NCI-H1694 (cell line): Measurements from ENCODE around the gene PTH1R.
"Not testable (repeated sequence)": the region's sequence is repeated elsewhere in the genome, so short reads cannot be mapped to it uniquely, and the experiment has no call there.

Experiments used
- DNase-seq: peaks from one replicate; lab custom pipeline; 2025; lab: John Stamatoyannopoulos, UW

The PTH1R gene

DNA sequence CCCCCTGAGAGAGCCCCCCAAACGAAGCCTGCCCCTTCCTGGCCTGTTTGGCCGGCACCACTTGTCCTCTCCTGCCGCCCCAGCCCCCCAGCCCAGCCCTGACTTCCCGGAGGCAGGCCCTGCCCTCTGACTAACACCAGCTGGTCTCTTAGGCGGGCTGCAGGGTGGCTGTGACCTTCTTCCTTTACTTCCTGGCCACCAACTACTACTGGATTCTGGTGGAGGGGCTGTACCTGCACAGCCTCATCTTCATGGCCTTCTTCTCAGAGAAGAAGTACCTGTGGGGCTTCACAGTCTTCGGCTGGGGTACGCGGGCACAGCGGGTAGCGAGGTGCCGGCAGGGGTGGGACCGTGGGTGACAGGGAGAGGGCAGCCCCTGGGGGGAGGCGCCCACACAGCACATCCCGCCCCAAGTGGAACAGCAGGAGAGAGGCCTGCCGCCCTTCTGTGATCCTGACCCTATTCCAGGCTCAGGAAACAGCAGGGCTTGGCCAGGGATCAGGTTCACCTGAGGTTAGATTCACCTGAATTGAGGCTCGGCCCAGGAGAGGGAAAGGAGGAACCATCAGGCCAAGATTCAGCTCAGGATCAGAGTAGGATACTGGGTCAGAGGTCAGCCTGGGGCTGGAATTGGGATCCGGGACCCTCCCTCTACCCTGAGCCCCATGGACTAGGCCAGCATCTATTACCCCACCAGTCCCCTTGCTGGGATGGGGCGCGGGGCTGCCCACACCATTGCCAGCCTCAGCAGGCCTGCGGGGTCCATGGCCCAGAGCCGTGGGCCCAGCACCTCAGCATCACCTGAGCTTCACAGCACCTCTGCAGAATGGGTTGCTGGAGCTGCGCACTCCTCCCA, 21.9 kb downstream of the PTH1R start:
- no peak for DNase-seq

GRCh38 chr3:46900007-46900292, 22.4 kb downstream of the PTH1R start:
- DNase-seq: no peak

DNA sequence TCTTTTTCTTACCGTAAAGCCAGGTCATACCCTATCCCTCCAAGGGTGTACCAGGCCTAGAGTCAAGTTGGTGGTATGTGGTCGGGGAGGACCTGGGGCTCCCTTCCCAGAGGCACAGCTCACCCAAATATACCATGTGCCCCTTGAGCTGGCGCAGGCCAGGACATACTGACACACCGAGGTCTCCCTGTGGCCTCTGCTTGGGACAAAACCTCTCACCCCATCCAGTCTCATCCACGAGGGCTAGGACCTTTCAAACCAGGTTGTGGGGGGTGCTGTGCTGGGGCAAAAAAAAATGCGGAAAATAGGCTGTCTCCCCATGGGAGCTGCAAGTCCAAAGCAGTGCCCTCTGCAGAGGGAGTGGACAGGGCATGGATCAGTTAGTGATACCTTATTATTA, 22.8 kb downstream of the PTH1R start:
- DNase-seq: no peak

DNA sequence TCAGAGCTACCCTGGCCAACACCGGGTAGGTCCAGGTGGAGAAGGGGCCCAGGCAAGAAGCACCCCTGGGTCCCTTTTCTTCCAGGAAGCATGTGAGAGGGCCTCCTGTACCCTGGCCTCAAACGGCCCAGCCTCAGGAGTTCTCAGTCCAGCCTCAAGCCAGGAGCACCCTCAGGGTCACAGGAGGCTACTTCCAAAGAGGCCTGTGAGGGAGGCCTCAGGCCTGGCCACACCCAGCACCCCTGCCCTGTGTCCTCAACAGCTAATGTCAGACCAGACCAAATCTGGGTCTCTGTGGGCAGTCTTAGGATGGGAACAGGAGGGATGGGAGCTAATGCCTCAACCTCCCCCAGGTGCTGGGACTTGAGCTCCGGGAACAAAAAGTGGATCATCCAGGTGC, 23.5 kb downstream of the PTH1R start:
- DNase-seq: no peak

GRCh38 chr3:46901591-46902187, 24.2 kb downstream of the PTH1R start:
- DNase-seq: no peak

- no peak for DNase-seq
These were observed 24.7 kb downstream of the PTH1R start for GRCh38 chr3:46902188-46902631.

- DNase-seq: no peak
These were observed 26.1 kb downstream of the PTH1R start for GRCh38 chr3:46903341-46904302.

DNA sequence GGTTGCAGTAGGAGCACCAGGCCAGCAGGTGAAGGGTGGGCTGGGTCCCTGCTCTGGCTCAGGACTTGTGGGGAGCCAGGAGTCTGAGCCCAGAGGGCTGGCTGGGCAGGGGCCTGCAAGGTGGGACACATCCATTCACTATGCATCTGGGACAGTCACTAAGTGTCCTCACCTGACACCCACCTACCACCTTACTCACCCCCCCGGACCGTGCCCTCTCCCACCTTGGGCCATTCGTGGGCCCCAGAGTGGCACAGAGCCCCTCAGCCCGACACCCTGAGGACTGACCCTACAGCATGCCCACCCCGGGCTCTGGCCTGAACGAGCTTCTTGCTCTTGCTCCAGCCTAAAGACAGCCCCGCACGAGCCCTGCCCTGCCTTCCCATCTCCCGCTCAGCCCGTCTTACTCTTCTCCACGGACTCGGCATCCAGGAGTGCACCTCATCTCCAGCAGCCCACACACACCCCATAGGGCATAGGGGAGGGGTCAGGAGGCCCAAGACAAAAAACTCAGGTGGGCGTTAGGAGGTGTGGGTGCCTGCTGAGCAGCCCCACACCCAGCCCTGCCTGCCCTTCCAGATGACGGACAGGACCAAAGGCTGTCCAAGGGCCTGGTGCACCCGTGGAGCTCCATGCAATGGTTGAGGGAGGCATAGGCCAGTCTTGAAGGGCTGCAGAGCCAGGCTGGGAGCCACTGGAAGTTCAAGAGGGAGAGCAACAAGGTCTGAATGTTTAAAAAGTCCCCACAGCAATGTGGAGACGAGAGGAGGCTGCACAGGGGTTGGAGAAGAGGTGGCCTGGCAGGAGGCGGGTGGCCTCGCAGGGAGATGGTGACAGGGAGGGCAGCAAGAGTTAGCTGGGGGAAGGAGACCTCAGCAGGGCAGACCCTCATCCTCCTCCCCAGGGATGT, 27.0 kb downstream of the PTH1R start:
- DNase-seq: no peak

DNA sequence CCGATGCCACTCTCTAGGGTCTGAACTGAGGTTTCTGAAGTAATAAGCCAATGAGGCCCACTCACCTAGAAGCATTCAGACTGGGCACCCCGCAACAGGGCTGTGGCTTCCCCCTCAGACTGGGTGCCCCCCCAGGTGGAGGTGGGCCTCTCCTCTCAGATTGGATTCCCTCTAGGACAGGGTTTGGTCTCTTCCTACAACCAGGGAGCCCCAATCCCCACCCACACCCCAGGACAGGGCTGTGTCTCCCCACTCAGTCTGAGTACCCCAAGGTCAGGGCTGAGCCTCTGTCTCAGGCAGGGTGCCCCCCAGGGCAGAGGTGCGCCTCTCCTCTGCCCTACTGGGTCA, 27.7 kb downstream of the PTH1R start:
- DNase-seq: no peak

DNA sequence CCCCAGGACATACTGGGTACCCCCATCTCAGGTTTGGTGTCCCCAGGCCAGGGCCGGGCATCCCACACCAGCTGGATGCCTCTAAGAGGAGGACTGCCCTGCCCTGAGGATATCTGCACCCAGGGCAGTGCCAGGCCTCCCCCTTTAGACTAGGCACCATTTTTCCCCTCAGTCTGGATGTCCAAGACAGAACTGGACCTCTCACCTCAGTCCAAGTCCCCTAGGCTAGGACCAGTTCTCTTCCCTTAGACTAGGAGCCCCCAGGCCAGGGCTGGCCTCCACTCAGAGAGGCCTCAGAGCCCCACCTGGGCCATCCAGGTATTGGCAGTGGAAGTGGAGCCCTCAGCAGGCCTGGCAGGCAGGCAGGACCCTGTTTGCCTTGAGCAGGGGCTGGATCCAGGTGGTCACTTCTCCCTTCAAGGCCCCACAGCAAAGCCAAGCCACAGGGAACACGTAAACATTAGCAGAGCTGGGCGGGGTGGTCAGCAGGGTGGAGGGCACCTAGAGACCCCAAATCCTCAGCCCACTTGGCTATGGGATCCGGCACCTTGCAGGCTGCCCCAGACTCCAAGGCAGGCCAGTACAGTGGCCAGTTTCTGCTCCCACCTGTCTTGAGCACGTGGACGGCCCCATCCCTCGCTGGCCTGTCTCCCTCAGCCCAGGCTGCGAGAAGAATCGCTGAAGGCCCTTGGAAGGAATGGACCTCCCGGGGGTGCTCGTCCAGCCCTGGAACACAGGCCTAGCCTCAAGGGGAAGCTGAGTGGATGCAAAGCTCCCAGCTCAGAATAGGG, 28.3 kb downstream of the PTH1R start:
- no peak for DNase-seq

GRCh38 chr3:46906471-46907058, 29.0 kb downstream of the PTH1R start:
- DNase-seq: no peak

GRCh38 chr3:46907271-46907670, 29.8 kb downstream of the PTH1R start:
- no peak for DNase-seq

DNA sequence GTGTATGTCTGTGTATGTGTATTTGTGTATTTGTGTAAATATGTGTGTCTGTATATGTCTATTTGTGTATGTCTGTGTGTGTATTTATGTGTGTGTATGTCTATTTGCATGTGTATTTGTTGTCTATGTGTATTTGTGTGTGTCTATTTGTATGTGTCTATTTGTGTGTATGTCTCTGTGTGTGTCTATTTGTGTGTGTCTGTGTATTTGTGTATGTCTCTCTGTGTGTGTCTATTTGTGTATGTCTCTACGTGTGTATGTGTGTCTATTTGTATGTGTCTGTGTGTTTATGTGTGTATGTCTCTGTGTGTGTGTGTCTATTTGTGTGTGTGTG, 30.4 kb downstream of the PTH1R start:
- DNase-seq: no peak

DNA sequence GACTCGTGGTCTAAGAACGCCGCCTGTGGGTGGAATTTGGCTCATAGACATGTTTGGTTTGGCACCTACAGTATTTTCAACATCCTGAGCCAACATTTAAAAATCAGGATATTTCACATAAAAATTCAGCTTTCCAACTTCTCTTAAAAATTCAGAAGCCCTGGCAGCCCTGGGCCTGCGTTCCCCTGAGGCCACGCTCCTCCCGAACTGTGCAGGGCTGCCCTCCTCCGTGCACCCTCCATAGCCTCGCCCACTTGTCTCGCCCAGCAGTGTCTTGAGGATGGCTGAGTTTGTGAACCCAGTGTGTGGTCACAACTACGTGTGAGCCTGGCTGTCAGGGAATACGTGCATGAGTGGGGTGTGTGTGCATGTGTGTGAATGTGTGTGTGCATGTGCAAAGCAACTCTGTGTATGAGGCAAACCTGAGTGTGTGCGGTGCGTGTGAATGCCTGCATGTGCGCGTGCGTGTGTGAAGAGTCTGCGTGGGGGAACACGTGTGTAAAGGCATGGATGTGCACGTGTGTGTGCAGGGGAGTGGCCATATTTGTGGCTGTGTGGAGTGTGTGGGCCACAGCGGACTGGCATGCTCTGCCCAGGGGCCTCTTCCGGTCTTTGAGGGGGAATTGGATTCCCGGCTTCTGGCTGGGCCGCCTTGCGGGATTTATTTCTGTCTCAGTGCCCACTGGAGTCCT, 30.9 kb downstream of the PTH1R start:
- no peak for DNase-seq

GRCh38 chr3:46908986-46909534, 31.5 kb downstream of the PTH1R start:
- DNase-seq: no peak

DNA sequence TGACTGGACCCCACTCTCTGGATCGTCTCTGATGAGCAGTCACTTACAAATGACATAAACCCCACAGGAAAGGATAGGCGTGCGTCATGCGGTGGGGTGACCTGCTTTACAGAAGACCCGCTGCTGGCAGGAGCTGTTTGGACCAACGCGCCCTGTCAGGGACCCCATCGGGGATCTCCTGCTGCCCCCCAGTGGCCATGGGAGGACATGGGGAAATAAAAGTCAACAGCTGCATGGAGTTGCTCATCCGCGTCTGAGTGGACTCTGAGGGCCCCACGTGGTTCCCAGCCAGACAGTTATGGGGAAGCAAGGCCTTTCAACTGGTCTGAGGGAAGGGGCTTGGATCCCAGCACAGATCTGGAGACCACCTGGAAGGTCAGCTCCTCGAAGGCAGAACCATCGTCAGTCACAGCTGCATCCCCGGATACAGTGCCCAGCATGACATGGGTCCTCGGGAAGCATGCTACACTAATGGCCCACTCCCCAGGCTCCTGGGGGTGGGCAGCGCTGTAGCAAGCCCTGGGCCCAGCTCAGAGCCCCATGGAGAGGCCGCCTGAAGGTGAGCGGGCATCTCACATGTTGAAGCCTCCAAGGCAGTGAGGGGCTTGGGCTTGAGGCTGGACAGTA, 32.1 kb downstream of the PTH1R start:
- DNase-seq: no peak

- DNase-seq: no peak
These were observed 32.7 kb downstream of the PTH1R start for GRCh38 chr3:46910166-46910760.

DNA sequence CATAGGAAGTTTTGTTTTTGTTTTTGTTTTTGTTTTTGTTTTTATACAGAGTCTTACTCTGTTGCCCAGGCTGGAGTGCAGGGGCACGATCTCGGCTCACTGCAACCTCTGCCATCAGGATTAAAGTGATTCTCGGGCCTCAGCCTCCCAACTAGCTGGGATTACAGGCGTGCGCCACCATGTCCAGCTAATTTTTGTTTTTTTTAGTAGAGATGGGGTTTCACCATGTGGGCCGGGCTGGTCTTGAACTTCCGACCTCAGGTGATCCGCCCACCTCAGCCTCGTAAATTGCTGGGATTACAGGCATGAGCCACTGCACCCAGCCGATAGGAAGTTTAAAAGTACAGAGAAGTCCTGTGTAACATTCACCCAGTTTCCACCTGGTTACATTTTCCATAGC, 33.4 kb downstream of the PTH1R start:
- DNase-seq: not testable (repeated sequence)

- DNase-seq: no peak
These were observed 35.5 kb downstream of the PTH1R start for GRCh38 chr3:46912986-46913385.
